ENCODE measurements around the gene NFE2L2.

DNA sequence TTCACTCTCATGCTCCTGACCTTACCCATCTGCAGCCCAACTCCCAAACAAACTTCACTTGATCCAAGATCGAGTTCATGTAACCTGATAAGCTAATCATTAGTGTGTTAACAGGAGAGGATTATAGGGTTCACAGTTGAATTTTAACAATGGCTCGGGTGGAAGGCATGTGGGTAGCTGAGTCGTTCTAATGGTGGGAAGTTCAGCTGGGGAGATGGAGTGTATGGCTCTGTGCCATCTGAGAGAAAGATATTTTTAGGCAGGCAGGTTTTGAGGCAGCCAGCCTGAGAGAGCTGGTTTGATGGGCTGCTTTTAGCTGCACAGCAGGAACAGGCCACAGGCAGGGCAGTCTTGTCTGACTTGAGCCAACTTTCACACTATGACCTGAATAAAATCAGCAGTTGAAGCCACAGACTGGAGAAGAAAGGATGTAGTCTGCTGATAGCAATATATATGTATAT lies 17.7 kb upstream of the NFE2L2 start:
- TF ChIP-seq, protein P1, sequence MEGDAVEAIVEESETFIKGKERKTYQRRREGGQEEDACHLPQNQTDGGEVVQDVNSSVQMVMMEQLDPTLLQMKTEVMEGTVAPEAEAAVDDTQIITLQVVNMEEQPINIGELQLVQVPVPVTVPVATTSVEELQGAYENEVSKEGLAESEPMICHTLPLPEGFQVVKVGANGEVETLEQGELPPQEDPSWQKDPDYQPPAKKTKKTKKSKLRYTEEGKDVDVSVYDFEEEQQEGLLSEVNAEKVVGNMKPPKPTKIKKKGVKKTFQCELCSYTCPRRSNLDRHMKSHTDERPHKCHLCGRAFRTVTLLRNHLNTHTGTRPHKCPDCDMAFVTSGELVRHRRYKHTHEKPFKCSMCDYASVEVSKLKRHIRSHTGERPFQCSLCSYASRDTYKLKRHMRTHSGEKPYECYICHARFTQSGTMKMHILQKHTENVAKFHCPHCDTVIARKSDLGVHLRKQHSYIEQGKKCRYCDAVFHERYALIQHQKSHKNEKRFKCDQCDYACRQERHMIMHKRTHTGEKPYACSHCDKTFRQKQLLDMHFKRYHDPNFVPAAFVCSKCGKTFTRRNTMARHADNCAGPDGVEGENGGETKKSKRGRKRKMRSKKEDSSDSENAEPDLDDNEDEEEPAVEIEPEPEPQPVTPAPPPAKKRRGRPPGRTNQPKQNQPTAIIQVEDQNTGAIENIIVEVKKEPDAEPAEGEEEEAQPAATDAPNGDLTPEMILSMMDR (conservative IDR thresholded peaks at IDR 0.05 in 1 of 2, IDR thresholded peaks at IDR 0.05 in 1 of 2; ENCODE audit: extremely low read depth in 1 of 2, insufficient read depth in 1 of 2, low read depth in 1 of 2, low read length in 2 of 2), result no peak
- no peak for TF ChIP-seq EZH2 (IDR thresholded peaks at IDR 0.05; ENCODE audit: borderline replicate concordance, low read length)

Measured in mammary epithelial cell (primary cell).